Neural cell (in vitro differentiated cells): ENCODE data around the gene MS4A8. TPM values are rescaled to one million over a fixed set of nuclear protein-coding genes. Genes with fewer than 3 reads are reported as not detected.

Source experiments
- H2AFZ ChIP-seq: fragments of 200-600, 300-800 bp; sonication (generic), shearing (Covaris generic); 2 replicates; pipeline ENCODE4 v1.6.0; 2014; ENCODE audit warnings: low read depth, mild to moderate bottlenecking, antibody characterized with exemption, low read length, moderate library complexity
- H3F3A ChIP-seq: fragments of 200-600 bp; shearing (Covaris generic); 2 replicates; pipeline ENCODE4 v1.6.1; 2016; ENCODE audit warnings: mild to moderate bottlenecking, moderate library complexity, mixed read lengths, antibody characterized with exemption, low read length; ENCODE audit not compliant: insufficient read depth, poor library complexity, severe bottlenecking
- H3K27ac ChIP-seq: fragments of 200-600, 300-800 bp; sonication (generic), shearing (Covaris generic); 2 replicates; pipeline ENCODE4 v1.5.1; 2014; ENCODE audit warnings: mild to moderate bottlenecking, low read length, moderate library complexity
- H3K27me3 ChIP-seq: fragments of 300-800, 200-600 bp; sonication (generic), shearing (Covaris generic); 2 replicates; pipeline ENCODE4 v1.6.0; 2014; ENCODE audit warnings: mild to moderate bottlenecking, low read depth, low read length, moderate library complexity; ENCODE audit not compliant: insufficient read depth
- H3K36me3 ChIP-seq: fragments of 300-800, 200-600 bp; sonication (generic), shearing (Covaris generic); 2 replicates; pipeline ENCODE4 v1.5.1; 2014; ENCODE audit warnings: mild to moderate bottlenecking, antibody characterized with exemption, low read length, moderate library complexity; ENCODE audit not compliant: insufficient read depth
- H3K4me2 ChIP-seq: fragments of 300-800, 200-600 bp; sonication (generic), shearing (Covaris generic); 2 replicates; pipeline ENCODE4 v1.6.0; 2014; ENCODE audit warnings: mild to moderate bottlenecking, low read length
- H3K4me3 ChIP-seq: fragments of 300-800, 200-600 bp; sonication (generic), shearing (Covaris generic); 2 replicates; pipeline ENCODE4 v1.5.1; 2014; ENCODE audit warnings: mild to moderate bottlenecking, low read length, moderate library complexity
- H3K79me2 ChIP-seq: fragments of 200-600 bp; shearing (Covaris generic); replicated peaks from 2 replicates; pipeline ENCODE4 v1.6.0; 2014; ENCODE audit warnings: mild to moderate bottlenecking, low read length, moderate library complexity; ENCODE audit not compliant: insufficient read depth
- H3K9ac ChIP-seq: fragments of 300-800, 200-600 bp; sonication (generic), shearing (Covaris generic); 2 replicates; pipeline ENCODE4 v1.6.1; 2016; ENCODE audit warnings: mild to moderate bottlenecking, low read length, mixed read lengths
- H3K9me2 ChIP-seq: fragments of 200-600 bp; shearing (Covaris generic); 2 replicates; pipeline ENCODE4 v1.6.1; 2016; ENCODE audit warnings: mild to moderate bottlenecking, low read length, mixed read lengths; ENCODE audit not compliant: insufficient read depth
- H3K9me3 ChIP-seq: fragments of 200-600, 300-800 bp; sonication (generic), shearing (Covaris generic); 2 replicates; pipeline ENCODE4 v1.6.1; 2016; ENCODE audit warnings: mild to moderate bottlenecking, mixed run types, low read length, moderate library complexity, mixed read lengths
- H4K20me1 ChIP-seq: fragments of 200-600 bp; shearing (Covaris generic); 2 replicates; pipeline ENCODE4 v1.6.1; 2016; ENCODE audit warnings: mild to moderate bottlenecking, mixed run types; ENCODE audit not compliant: insufficient read depth
- CTCF ChIP-seq: fragments of 450-650 bp; IDR thresholded peaks from 2 replicates; pipeline ENCODE4 v1.5.1; 2014; ENCODE audit warnings: antibody characterized with exemption, mild to moderate bottlenecking, moderate library complexity; ENCODE audit not compliant: poor library complexity, severe bottlenecking
- EP300 ChIP-seq: fragments of 450-650 bp; conservative IDR thresholded peaks from 2 replicates; pipeline ENCODE4 v1.6.1; 2014; ENCODE audit warnings: antibody characterized with exemption, mild to moderate bottlenecking, moderate library complexity; ENCODE audit not compliant: poor library complexity, severe bottlenecking
- EZH2 ChIP-seq: fragments of 200-600, 300-800 bp; shearing (Covaris generic), sonication (generic); IDR thresholded peaks from 2 replicates; pipeline ENCODE4 v1.6.1; 2014; ENCODE audit warnings: antibody characterized with exemption, low read length, borderline replicate concordance, mild to moderate bottlenecking; ENCODE audit not compliant: insufficient read depth, poor library complexity, severe bottlenecking
- MXI1 ChIP-seq: fragments of 450-650 bp; conservative IDR thresholded peaks from 2 replicates; pipeline ENCODE4 v1.6.1; 2014; ENCODE audit warnings: antibody characterized with exemption, mild to moderate bottlenecking; ENCODE audit not compliant: poor library complexity, severe bottlenecking
- POLR2AphosphoS5 ChIP-seq: IDR thresholded peaks from 2 replicates; pipeline ENCODE4 v1.6.1; 2012
- RAD21 ChIP-seq: fragments of 450-650 bp; conservative IDR thresholded peaks from 2 replicates; pipeline ENCODE4 v1.6.1; 2014; ENCODE audit warnings: antibody characterized with exemption, mild to moderate bottlenecking, moderate library complexity
- REST ChIP-seq: IDR thresholded peaks from 2 replicates; pipeline ENCODE4 v1.6.1; 2012; ENCODE audit warnings: borderline replicate concordance
- SMC3 ChIP-seq: fragments of 450-650 bp; conservative IDR thresholded peaks from 2 replicates; pipeline ENCODE4 v1.6.1; 2014; ENCODE audit warnings: antibody characterized with exemption, mild to moderate bottlenecking, moderate library complexity; ENCODE audit not compliant: poor library complexity
- TAF1 ChIP-seq: IDR thresholded peaks from 2 replicates; pipeline ENCODE4 v1.6.1; 2012; ENCODE audit warnings: low read depth
- polyA plus RNA-seq: library from polyadenylated mRNA; depleted of rRNA; stranded (reverse); fragments of >200 nt; gene quantifications from 2 replicates; pipeline ENCODE4 v1.2.3, GENCODE V29; 2014

Gene MS4A8
- polyA plus RNA-seq, 1 donor from 2014 or later, result not detected

- no peaks in the 10 kb centered on the region for H3K36me3 ChIP-seq
- no peaks in the 10 kb centered on the region for H4K20me1 ChIP-seq
- no peaks in the 10 kb centered on the region for H3F3A ChIP-seq
- H3K4me3 ChIP-seq, result no peak overlapping the region
- no peaks in the 10 kb centered on the region for H3K9me3 ChIP-seq
- TF ChIP-seq TAF1, result no peak
- no peak for TF ChIP-seq EZH2
- TF ChIP-seq SMC3, result no peak
- no peak for TF ChIP-seq REST
- TF ChIP-seq POLR2AphosphoS5, result no peak
- no peak for TF ChIP-seq MXI1
- TF ChIP-seq RAD21, result no peak
- no peak for TF ChIP-seq EP300
- TF ChIP-seq CTCF, result no peak
- H3K4me2 ChIP-seq, result no peak overlapping the region
- no peak overlapping the region for H2AFZ ChIP-seq
- H3K27me3 ChIP-seq, result no peaks in the 10 kb centered on the region
- H3K9me2 ChIP-seq, result no peaks in the 10 kb centered on the region
- H3K79me2 ChIP-seq, result no peaks in the 10 kb centered on the region
- no peak overlapping the region for H3K27ac ChIP-seq
- H3K9ac ChIP-seq, result no peak overlapping the region
These were observed 19.3 kb downstream of the MS4A8 start for GRCh38 chr11:60718524-60719316.

- Histone ChIP-seq H3K79me2 (no peaks in the 10 kb centered on the region), H3K9me2 (no peaks in the 10 kb centered on the region), H3K27ac (no peak overlapping the region), H2AFZ (no peak overlapping the region), H3K4me3 (no peak overlapping the region), H3F3A (no peaks in the 10 kb centered on the region), H3K4me2 (no peak overlapping the region), H3K9me3 (no peaks in the 10 kb centered on the region), H4K20me1 (no peaks in the 10 kb centered on the region), H3K27me3 (no peaks in the 10 kb centered on the region), H3K9ac (no peak overlapping the region), H3K36me3 (no peaks in the 10 kb centered on the region)
- TF ChIP-seq MXI1, result no peak
- no peak for TF ChIP-seq TAF1
- no peak for TF ChIP-seq EP300
- no peak for TF ChIP-seq SMC3
- TF ChIP-seq CTCF, result no peak
- TF ChIP-seq REST, result no peak
- no peak for TF ChIP-seq POLR2AphosphoS5
- TF ChIP-seq EZH2, result no peak
- no peak for TF ChIP-seq RAD21
These were observed 20.0 kb downstream of the MS4A8 start for GRCh38 chr11:60719391-60719790.
